IMR-90 (cell line): ENCODE data around the gene CUEDC2. TPM values are rescaled to one million over a fixed set of nuclear protein-coding genes. Genes with fewer than 3 reads are reported as not detected.
A peak's percentile ranks its signal among the peaks of the same experiment; 100 is the strongest.

ENCODE experiments used
- ATAC-seq: fragments of 200-7000 bp; cut with Tn5 transposase; 2 replicates; pipeline ENCODE4 v1.9.1; 2020; ENCODE audit warnings: low read depth, mild to moderate bottlenecking, moderate library complexity
- BruUV-seq: library from RNA; stranded (reverse); fragments of 400-500 nt; replicated peaks from 2 replicates; lab custom pipeline; 2021; lab: Mats Ljungman, UMichigan
- CTCF ChIA-PET: fragments of 300-600 bp; formaldehyde crosslinking; extraction: SDS; loops from one replicate; lab custom pipeline; 2021; ENCODE audit warnings: antibody characterized with exemption; lab: Yijun Ruan, JAX
- POLR2A ChIA-PET: fragments of 300-600 bp; sonication (Branson Sonifier 250); formaldehyde crosslinking; loops from one replicate; lab custom pipeline; 2022; ENCODE audit warnings: antibody characterized with exemption; ENCODE audit not compliant: unreplicated experiment; lab: Charles Lee
- DNase-seq: peaks from one replicate; pipeline ENCODE4 v3.0.0; 2013
- H2AFZ ChIP-seq: replicated peaks from 2 replicates; pipeline ENCODE3; 2013; ENCODE audit warnings: low read length, mild to moderate bottlenecking; ENCODE audit not compliant: poor library complexity
- H2AK5ac ChIP-seq: 2 replicates; pipeline ENCODE4 v1.6.1; 2013; ENCODE audit warnings: low read depth, low read length, inconsistent platforms
- H2AK9ac ChIP-seq: replicated peaks from 2 replicates; pipeline ENCODE3; 2013; ENCODE audit warnings: mild to moderate bottlenecking, low read depth, low read length, moderate library complexity; ENCODE audit not compliant: poor library complexity
- H2BK120ac ChIP-seq: 2 replicates; pipeline ENCODE4 v1.6.1; 2013; ENCODE audit warnings: low read depth, low read length, inconsistent platforms
- H2BK15ac ChIP-seq: 3 replicates; pipeline ENCODE4 v1.6.1; 2013; ENCODE audit warnings: low read depth, low read length, inconsistent platforms
- H2BK20ac ChIP-seq: 2 replicates; pipeline ENCODE4 v1.6.1; 2013; ENCODE audit warnings: low read depth, mild to moderate bottlenecking, inconsistent platforms, low read length, moderate library complexity
- H2BK5ac ChIP-seq: 2 replicates; pipeline ENCODE4 v1.6.1; 2013; ENCODE audit warnings: mild to moderate bottlenecking, low read depth, low read length, inconsistent platforms; ENCODE audit not compliant: poor library complexity, severe bottlenecking
- H3K14ac ChIP-seq: replicated peaks from 2 replicates; pipeline ENCODE4 v1.6.1; 2013; ENCODE audit warnings: low read depth, low read length, inconsistent platforms
- H3K18ac ChIP-seq: 2 replicates; pipeline ENCODE4 v1.6.1; 2013; ENCODE audit warnings: low read depth, low read length, control low read depth
- H3K23ac ChIP-seq: 2 replicates; pipeline ENCODE4 v1.6.1; 2013; ENCODE audit warnings: low read depth, low read length, inconsistent platforms
- H3K27ac ChIP-seq: 2 replicates; pipeline ENCODE4 v1.5.1; 2013; ENCODE audit warnings: mild to moderate bottlenecking, control low read depth, low read length; ENCODE audit not compliant: insufficient read depth
- H3K27me3 ChIP-seq: 2 replicates; pipeline ENCODE4 v1.6.1; 2013; ENCODE audit warnings: low read length; ENCODE audit not compliant: control insufficient read depth, insufficient read depth
- H3K36me3 ChIP-seq: 2 replicates; pipeline ENCODE4 v1.6.1; 2013; ENCODE audit warnings: low read length, mixed read lengths; ENCODE audit not compliant: control insufficient read depth, insufficient read depth
- H3K4ac ChIP-seq: 2 replicates; pipeline ENCODE4 v1.6.1; 2013; ENCODE audit warnings: low read depth, low read length, inconsistent platforms
- H3K4me1 ChIP-seq: 2 replicates; pipeline ENCODE4 v1.6.1; 2013; ENCODE audit warnings: low read length, mixed read lengths; ENCODE audit not compliant: control insufficient read depth, insufficient read depth
- H3K4me2 ChIP-seq: 2 replicates; pipeline ENCODE4 v1.6.1; 2013; ENCODE audit warnings: low read depth, mild to moderate bottlenecking, control low read depth, low read length, moderate library complexity
- H3K4me3 ChIP-seq: 2 replicates; pipeline ENCODE4 v1.5.1; 2013; ENCODE audit warnings: low read depth, mild to moderate bottlenecking, control low read depth, low read length, moderate library complexity; ENCODE audit not compliant: insufficient read depth
- H3K56ac ChIP-seq: 2 replicates; pipeline ENCODE4 v1.6.1; 2013; ENCODE audit warnings: low read length, inconsistent platforms; ENCODE audit not compliant: insufficient read depth; ENCODE audit errors: extremely low read depth
- H3K79me1 ChIP-seq, 2 experiments: 2 replicates each; pipeline ENCODE4 v1.6.1; 2013; ENCODE audit warnings: low read length in 2 of 2, inconsistent platforms in 1 of 2, low read depth in 1 of 2
- H3K9ac ChIP-seq: 2 replicates; pipeline ENCODE4 v1.6.1; 2013; ENCODE audit warnings: low read depth, low read length, control low read depth
- H3K9me1 ChIP-seq: 2 replicates; pipeline ENCODE4 v1.6.1; 2013; ENCODE audit warnings: low read length, inconsistent platforms; ENCODE audit not compliant: insufficient read depth
- H3K9me3 ChIP-seq: 2 replicates; pipeline ENCODE4 v1.6.1; 2013; ENCODE audit warnings: low read length; ENCODE audit not compliant: control insufficient read depth, insufficient read depth
- H4K20me1 ChIP-seq: 2 replicates; pipeline ENCODE4 v1.6.1; 2013; ENCODE audit warnings: low read length, inconsistent platforms; ENCODE audit not compliant: insufficient read depth
- H4K5ac ChIP-seq: 2 replicates; pipeline ENCODE4 v1.6.1; 2013; ENCODE audit warnings: mild to moderate bottlenecking, low read depth, low read length, control low read depth
- H4K8ac ChIP-seq, 2 experiments: 2 replicates each; pipeline ENCODE4 v1.6.1; 2013; ENCODE audit warnings: low read depth in 2 of 2, low read length in 2 of 2, control low read depth in 1 of 2, inconsistent platforms in 1 of 2
- H4K91ac ChIP-seq: 2 replicates; pipeline ENCODE4 v1.6.1; 2013; ENCODE audit warnings: low read depth, low read length, inconsistent platforms; ENCODE audit not compliant: insufficient read depth
- CEBPB ChIP-seq: IDR thresholded peaks from 2 replicates; pipeline ENCODE4 v1.6.1; 2012; ENCODE audit warnings: low read depth, low read length, improper control_type of control experiment
- CHD1 ChIP-seq: IDR thresholded peaks from 2 replicates; pipeline ENCODE4 v1.6.1; 2012; ENCODE audit warnings: low read depth, low read length, improper control_type of control experiment
- MAFK ChIP-seq: IDR thresholded peaks from 2 replicates; pipeline ENCODE4 v1.6.1; 2012; ENCODE audit warnings: low read depth, low read length, improper control_type of control experiment
- MXI1 ChIP-seq: IDR thresholded peaks from 2 replicates; pipeline ENCODE4 v1.6.1; 2012; ENCODE audit warnings: low read depth, mild to moderate bottlenecking, low read length, moderate library complexity, borderline replicate concordance
- POLR2A ChIP-seq: IDR thresholded peaks from 2 replicates; pipeline ENCODE4 v1.6.1; 2012; ENCODE audit warnings: mild to moderate bottlenecking, low read depth, low read length
- RFX5 ChIP-seq: IDR thresholded peaks from 2 replicates; pipeline ENCODE4 v1.8.0; 2012; ENCODE audit warnings: low read depth, mild to moderate bottlenecking, low read length, moderate library complexity
- SMC3 ChIP-seq: fragments of 150-350 bp; IDR thresholded peaks from 2 replicates; pipeline ENCODE4 v1.6.1; 2016; ENCODE audit warnings: low read depth, mild to moderate bottlenecking, antibody characterized with exemption, low read length, moderate library complexity
- WGBS, 2 experiments: methylation state at CpG; one replicate each; pipeline versions ENCODE4 v1.1.5 to v1.1.7; 2013; ENCODE audit warnings: missing lambda C conversion rate in 2 of 2; ENCODE audit not compliant: insufficient read length in 1 of 2; ENCODE audit errors: extremely low coverage in 2 of 2; 5-methylcytosine and 5-hydroxymethylcytosine counted together
- dilution Hi-C: fragments of 300-500 bp; cut with HindIII; formaldehyde crosslinking; loops from one replicate; pipeline ENCODE4 v1.14.3; 2018; ENCODE audit warnings: low sequenced_read_pairs; ENCODE audit not compliant: unreplicated experiment
- in situ Hi-C: fragments of 300-500 bp; cut with MboI; formaldehyde crosslinking; loops from 3 replicates; pipeline ENCODE4 v1.14.3; 2019; ENCODE audit warnings: low sequenced_read_pairs, inconsistent platforms, mixed read lengths
- intact Hi-C: fragments of 100-400 bp; cut with micrococcal nuclease; formaldehyde crosslinking; loops from 2 replicates; pipeline ENCODE4 v1.10.0; 2022
- polyA plus RNA-seq, 3 experiments: library from polyadenylated mRNA; depleted of rRNA; stranded (reverse); fragments of >200 nt; gene quantifications; 2 replicates each; pipeline ENCODE4 v1.2.3, GENCODE V29; 2012; ENCODE audit warnings: low replicate concordance in 1 of 3
- total RNA-seq: library from RNA; depleted of rRNA; stranded (reverse); fragments of >200 nt; gene quantifications from 2 replicates; pipeline ENCODE4 v1.2.3, GENCODE V29; 2012

CUEDC2 gene
- total and polyA plus RNA-seq, 2 of the 4 experiments (the other 2 are of a cell fraction): 55.7 to 84.9 TPM

- Histone ChIP-seq H3K14ac (no peak overlapping the region), H3K56ac (no peak overlapping the region), H3K27ac (no peak overlapping the region), H3K9me1 (peaks cover 13% of the 10 kb centered on the region; the same call in 1 of the 2 replicates), H3K18ac (no peak overlapping the region), H3K27me3 (peaks cover 5% of the 10 kb centered on the region; the same call in 1 of the 2 replicates), H2BK5ac (no peak overlapping the region), H2BK120ac (no peak overlapping the region), H4K8ac (no peak overlapping the region), H3K9ac (no peak overlapping the region), H3K4me2 (no peak overlapping the region), H3K36me3 (peaks cover 6% of the 10 kb centered on the region; the same call in 1 of the 2 replicates), H3K4me1 (peaks cover 11% of the 10 kb centered on the region), H4K91ac (no peak overlapping the region), H4K20me1 (no peaks in the 10 kb centered on the region), H2AK5ac (no peak overlapping the region), H3K4ac (no peak overlapping the region), H2AFZ (no peak overlapping the region), H3K79me1 (peaks cover 2 to 43% of the 10 kb centered on the region in 2 experiments; a peak in 3 of 4 replicates), H3K23ac (no peak overlapping the region), H4K5ac (no peak overlapping the region), H2BK20ac (no peak overlapping the region), H3K9me3 (no peaks in the 10 kb centered on the region), H2AK9ac (no peak overlapping the region), H3K4me3 (no peak overlapping the region), H2BK15ac (no peak overlapping the region)
- intact Hi-C loops (no loop called here), dilution Hi-C loops (no loop called here), in situ Hi-C loops (no loop called here)
- ChIA-PET POLR2A (no interaction called here), CTCF (interaction anchor here (0.9 to 2.1 kb wide), 4 partner anchors 14 to 194 kb away, joined by 3 to 6 read pairs (median 5); partner anchors contain the start of gene NFKB2)
- ATAC-seq (no peak), DNase-seq (no peak)
- BruUV-seq: TSS peak; percentile 89
- WGBS, 2 experiments: 100% methylated on average over 6 of the region's 13 CpGs; no CpG with 5 or more reads in 1 of the 2 experiments
- TF ChIP-seq MAFK: no peak
- TF ChIP-seq RFX5: no peak
- TF ChIP-seq CHD1: no peak
- TF ChIP-seq MXI1: no peak
- TF ChIP-seq POLR2A: no peak
- no peak for TF ChIP-seq CEBPB
- TF ChIP-seq SMC3: no peak
These were observed 8.9 kb downstream of the CUEDC2 start for GRCh38 chr10:102423372-102423968.
